SU-DHL-6 (cell line): Measurements from ENCODE around the gene TDP1.

Experiments
- H2AFZ ChIP-seq: fragments of 200-600 bp; sonication (generic); 2 replicates; pipeline ENCODE4 v1.6.1; 2014; ENCODE audit warnings: low read depth, mild to moderate bottlenecking, moderate library complexity, mixed read lengths, antibody characterized with exemption, low read length; ENCODE audit not compliant: severe bottlenecking
- H3F3A ChIP-seq: fragments of 200-600 bp; shearing (Covaris generic); 2 replicates; pipeline ENCODE4 v1.6.0; 2016; ENCODE audit warnings: antibody characterized with exemption, mild to moderate bottlenecking; ENCODE audit not compliant: insufficient read depth
- H3K27ac ChIP-seq: fragments of 200-600 bp; sonication (generic); 2 replicates; pipeline ENCODE4 v1.5.1; 2016; ENCODE audit warnings: low read depth, mild to moderate bottlenecking, low read length, moderate library complexity, mixed read lengths
- H3K27me3 ChIP-seq: fragments of 200-600 bp; sonication (generic), shearing (Covaris generic); 2 replicates; pipeline ENCODE4 v1.6.0; 2014; ENCODE audit warnings: mild to moderate bottlenecking, low read length
- H3K36me3 ChIP-seq: fragments of 200-600 bp; sonication (generic); 2 replicates; pipeline ENCODE4 v1.6.1; 2014; ENCODE audit warnings: mild to moderate bottlenecking, low read length, mixed read lengths
- H3K4me2 ChIP-seq: fragments of 300-600, 200-600 bp; shearing (Covaris generic), sonication (generic); 2 replicates; pipeline ENCODE4 v1.6.0; 2014; ENCODE audit warnings: low read length, low read depth, mild to moderate bottlenecking; ENCODE audit not compliant: poor library complexity, severe bottlenecking
- H3K4me3 ChIP-seq: fragments of 200-600 bp; sonication (generic); 2 replicates; pipeline ENCODE4 v1.5.1; 2014; ENCODE audit warnings: antibody characterized with exemption, low read length, mild to moderate bottlenecking, mixed read lengths; ENCODE audit not compliant: insufficient read depth, poor library complexity, severe bottlenecking
- H3K79me2 ChIP-seq: fragments of 200-600 bp; sonication (generic); 2 replicates; pipeline ENCODE4 v1.6.1; 2014; ENCODE audit warnings: mild to moderate bottlenecking, low read length, moderate library complexity; ENCODE audit not compliant: insufficient read depth
- H3K9ac ChIP-seq: fragments of 200-600 bp; sonication (generic); 2 replicates; pipeline ENCODE4 v1.7.0; 2014; ENCODE audit warnings: mild to moderate bottlenecking, low read length
- H3K9me2 ChIP-seq: fragments of 200-600 bp; sonication (generic); replicated peaks from 2 replicates; pipeline ENCODE4 v1.6.1; 2014; ENCODE audit warnings: low read length; ENCODE audit not compliant: insufficient read depth
- H3K9me3 ChIP-seq: fragments of 200-600 bp; sonication (generic); 2 replicates; pipeline ENCODE4 v1.6.1; 2014; ENCODE audit warnings: low read length, mixed read lengths; ENCODE audit not compliant: insufficient read depth
- H4K20me1 ChIP-seq: fragments of 200-600 bp; sonication (generic); 2 replicates; pipeline ENCODE4 v1.6.1; 2014; ENCODE audit warnings: low read depth, mild to moderate bottlenecking, antibody characterized with exemption, low read length, moderate library complexity, mixed read lengths
- CTCF ChIP-seq: fragments of 200-600 bp; sonication (generic); IDR thresholded peaks from one replicate; pipeline ENCODE4 v1.5.1; 2017; ENCODE audit warnings: antibody characterized with exemption, mild to moderate bottlenecking, low read length, moderate library complexity; ENCODE audit not compliant: insufficient read depth, poor library complexity, severe bottlenecking
- EZH2phosphoT487 ChIP-seq: fragments of 200-600 bp; sonication (generic), shearing (Covaris generic); conservative IDR thresholded peaks from 2 replicates; pipeline ENCODE4 v1.6.1; 2018; ENCODE audit warnings: mild to moderate bottlenecking, antibody characterized with exemption, low read length, moderate library complexity, mixed read lengths

Gene TDP1

GRCh38 chr14:90058876-90059458, 103.2 kb downstream of the TDP1 start:
- TF ChIP-seq EZH2phosphoT487 = no peak
- no peak for TF ChIP-seq CTCF
- H4K20me1 ChIP-seq = no peaks in the 10 kb centered on the region
- no peaks in the 10 kb centered on the region for H3K9me3 ChIP-seq
- peaks cover 7% of the 10 kb centered on the region for H3F3A ChIP-seq
- peak overlapping the region; percentile 31 for H3K4me2 ChIP-seq
- H3K36me3 ChIP-seq = no peaks in the 10 kb centered on the region
- H3K27ac ChIP-seq = no peak overlapping the region
- no peak overlapping the region for H3K9ac ChIP-seq
- H2AFZ ChIP-seq = no peak overlapping the region
- no peaks in the 10 kb centered on the region for H3K79me2 ChIP-seq
- H3K9me2 ChIP-seq = no peaks in the 10 kb centered on the region
- no peak overlapping the region for H3K4me3 ChIP-seq
- no peaks in the 10 kb centered on the region for H3K27me3 ChIP-seq

- no peaks in the 10 kb centered on the region for H3K9me2 ChIP-seq
- peak overlapping the region; percentile 91 for H2AFZ ChIP-seq
- H3K9ac ChIP-seq = peak overlapping the region; percentile 60
- TF ChIP-seq EZH2phosphoT487 = no peak
- TF ChIP-seq CTCF = peak; percentile 75
- H3K9me3 ChIP-seq = no peaks in the 10 kb centered on the region
- peak overlapping the region; percentile 63 for H3K4me3 ChIP-seq
- no peaks in the 10 kb centered on the region for H3K27me3 ChIP-seq
- H3K4me2 ChIP-seq = peak overlapping the region; percentile 75
- H3F3A ChIP-seq = peaks cover 7% of the 10 kb centered on the region
- no peaks in the 10 kb centered on the region for H4K20me1 ChIP-seq
- H3K36me3 ChIP-seq = no peaks in the 10 kb centered on the region
- H3K27ac ChIP-seq = no peak overlapping the region
- no peaks in the 10 kb centered on the region for H3K79me2 ChIP-seq
Observed at GRCh38 chr14:90060312-90060964, 104.7 kb downstream of the TDP1 start.

GRCh38 chr14:90060965-90061684, 105.4 kb downstream of the TDP1 start:
- TF ChIP-seq CTCF (no peak), EZH2phosphoT487 (no peak)
- Histone ChIP-seq H3K36me3 (no peaks in the 10 kb centered on the region), H4K20me1 (no peaks in the 10 kb centered on the region), H3K27me3 (no peaks in the 10 kb centered on the region), H3K4me2 (peak overlapping the region; percentile 75), H2AFZ (peak overlapping the region; percentile 91), H3K27ac (no peak overlapping the region), H3K9me3 (no peaks in the 10 kb centered on the region), H3F3A (peaks cover 7% of the 10 kb centered on the region), H3K9me2 (no peaks in the 10 kb centered on the region), H3K4me3 (peak overlapping the region; percentile 63), H3K9ac (peak overlapping the region; percentile 60), H3K79me2 (no peaks in the 10 kb centered on the region)
